Activated CD8-positive, alpha-beta T cell treated with anti-CD3 and anti-CD28 coated beads, Interleukin-2, amount 10 ng/mL, durations not matched to agents 7 days and 5 days (primary cell): ENCODE results near the gene RTCB. TPM values are rescaled to one million over a fixed set of nuclear protein-coding genes. Genes with fewer than 3 reads are reported as not detected.

Experiments
- ATAC-seq: fragments of 150-1000 bp; cut with Tn5 transposase; one replicate; pipeline ENCODE4 v1.10.0; 2021; ENCODE audit warnings: moderate library complexity
- CTCF ChIA-PET: fragments of 350-600 bp; sonication (Branson Sonifier 250); formaldehyde crosslinking; loops from one replicate; lab custom pipeline; 2021; ENCODE audit warnings: antibody characterized with exemption; lab: Charles Lee
- POLR2A ChIA-PET: fragments of 350-600 bp; sonication (Branson Sonifier 250); formaldehyde crosslinking; loops from one replicate; lab custom pipeline; 2021; ENCODE audit warnings: antibody characterized with exemption; lab: Charles Lee
- DNase-seq: peaks from one replicate; pipeline ENCODE4 v3.0.0-alpha.2; 2020
- H3K27ac Mint-ChIP-seq: one replicate; pipeline ENCODE4 v1.8.0; 2021; ENCODE audit warnings: mild to moderate bottlenecking, mixed read lengths
- H3K27me3 Mint-ChIP-seq: one replicate; pipeline ENCODE4 v1.8.0; 2021; ENCODE audit warnings: low read depth, mixed read lengths
- H3K36me3 Mint-ChIP-seq: one replicate; pipeline ENCODE4 v1.8.0; 2021; ENCODE audit warnings: low read depth, mixed read lengths
- H3K4me1 Mint-ChIP-seq: one replicate; pipeline ENCODE4 v1.8.0; 2021; ENCODE audit warnings: low read depth, mixed read lengths
- H3K4me3 Mint-ChIP-seq: one replicate; pipeline ENCODE4 v1.8.0; 2021; ENCODE audit warnings: mild to moderate bottlenecking, mixed read lengths
- H3K9me3 Mint-ChIP-seq: one replicate; pipeline ENCODE4 v1.8.0; 2022; ENCODE audit warnings: mixed read lengths; ENCODE audit not compliant: insufficient read depth
- total RNA-seq, 2 experiments: library from RNA; stranded (reverse); gene quantifications; one replicate each; pipeline ENCODE4 v1.2.3, GENCODE V29; 2021

Gene RTCB
- total RNA-seq, result 10 to 100 TPM; 59.0 to 60.2 TPM

- DNase-seq, result peak; percentile 93
- H3K27me3 Mint-ChIP-seq, result peaks cover 2% of the 10 kb centered on the region
- peaks cover 41% of the 10 kb centered on the region for H3K4me1 Mint-ChIP-seq
- peaks cover 26% of the 10 kb centered on the region for H3K36me3 Mint-ChIP-seq
- peak within 1 kb of the TSS; percentile 94 for H3K4me3 Mint-ChIP-seq
- no peaks in the 10 kb centered on the region for H3K9me3 Mint-ChIP-seq
- POLR2A ChIA-PET, result interaction anchor here (0.9 to 3.2 kb wide), 8 partner anchors 11 to 69 kb away, joined by 3 to 43 read pairs (median 4); partner anchors contain the start of gene FBXO7
- peak; percentile 89 for ATAC-seq
- CTCF ChIA-PET, result interaction anchor here (0.9 to 3.1 kb wide), 12 partner anchors 10 to 441 kb away, joined by 3 to 43 read pairs (median 4); partner anchors contain the start of gene FBXO7
- H3K27ac Mint-ChIP-seq, result peak within 1 kb of the TSS; percentile 93
Observed at GRCh38 chr22:32411829-32412592, at the start of gene RTCB. RTCB (minus strand) TSS chr22:32412247; CDS start chr22:32412156, 91 bp downstream.

DNA sequence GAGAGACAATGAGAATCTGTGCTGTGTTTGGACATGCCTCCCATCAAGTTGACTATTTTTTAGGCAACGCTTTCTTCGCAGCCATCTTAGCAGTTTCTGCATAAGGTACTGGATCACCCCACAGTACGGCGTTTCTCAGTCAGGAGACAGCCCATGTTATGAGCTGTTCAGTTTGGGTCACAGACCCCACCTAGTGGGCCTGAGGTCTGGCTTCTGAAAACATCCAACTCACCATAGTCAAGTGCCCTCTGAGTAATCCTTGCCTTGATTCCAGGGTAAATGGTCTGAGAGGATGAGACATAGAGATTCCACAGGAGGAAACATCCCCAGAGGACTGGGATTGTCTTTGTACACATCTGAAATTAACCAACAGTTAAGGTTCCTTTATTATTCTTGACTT lies 45.0 kb upstream of the RTCB start:
- DNase-seq, result no peak
- POLR2A ChIA-PET, result no interaction called here
- CTCF ChIA-PET, result interaction anchor here (1.6 kb wide), 1 partner anchor 16 kb away, joined by 5 read pairs; no protein-coding TSS in a partner anchor
- ATAC-seq, result no peak
- no peaks in the 10 kb centered on the region for H3K4me1 Mint-ChIP-seq
- peaks cover 41% of the 10 kb centered on the region for H3K27me3 Mint-ChIP-seq
- no peaks in the 10 kb centered on the region for H3K9me3 Mint-ChIP-seq
- no peak overlapping the region for H3K4me3 Mint-ChIP-seq
- H3K27ac Mint-ChIP-seq, result no peak overlapping the region
- H3K36me3 Mint-ChIP-seq, result no peaks in the 10 kb centered on the region

- ATAC-seq (no peak), DNase-seq (no peak)
- no peak overlapping the region for H3K4me3 Mint-ChIP-seq
- no peak overlapping the region for H3K27ac Mint-ChIP-seq
- H3K4me1 Mint-ChIP-seq, result no peaks in the 10 kb centered on the region
- ChIA-PET POLR2A (no interaction called here), CTCF (no interaction called here)
- H3K36me3 Mint-ChIP-seq, result no peaks in the 10 kb centered on the region
- peaks cover 17% of the 10 kb centered on the region for H3K27me3 Mint-ChIP-seq
- no peaks in the 10 kb centered on the region for H3K9me3 Mint-ChIP-seq
Observed at GRCh38 chr22:32448980-32449379, 36.9 kb upstream of the RTCB start.

DNA sequence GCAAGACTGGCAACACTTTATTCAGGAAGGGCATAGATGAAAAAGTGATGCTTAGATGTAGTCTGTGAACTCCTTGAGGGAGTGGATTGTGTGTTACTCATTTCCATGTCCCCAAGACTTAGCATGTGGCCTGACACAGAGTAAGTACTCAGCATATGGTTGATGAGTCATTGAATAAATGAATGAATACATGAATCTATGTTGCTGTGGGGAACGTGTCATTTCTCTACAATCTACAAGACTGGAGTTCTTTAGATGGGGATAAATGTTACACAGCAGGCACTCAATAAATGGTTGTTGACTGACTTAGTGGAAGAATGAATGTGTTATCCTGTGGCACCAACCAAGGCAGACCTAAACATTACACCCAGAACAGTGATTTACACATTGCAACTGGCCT lies 34.3 kb upstream of the RTCB start:
- no peak for DNase-seq
- Mint-ChIP-seq H3K9me3 (no peaks in the 10 kb centered on the region), H3K27ac (no peak overlapping the region), H3K27me3 (peaks cover 6% of the 10 kb centered on the region), H3K36me3 (no peaks in the 10 kb centered on the region), H3K4me3 (no peak overlapping the region), H3K4me1 (no peaks in the 10 kb centered on the region)
- ChIA-PET CTCF (no interaction called here), POLR2A (no interaction called here)
- no peak for ATAC-seq

DNA sequence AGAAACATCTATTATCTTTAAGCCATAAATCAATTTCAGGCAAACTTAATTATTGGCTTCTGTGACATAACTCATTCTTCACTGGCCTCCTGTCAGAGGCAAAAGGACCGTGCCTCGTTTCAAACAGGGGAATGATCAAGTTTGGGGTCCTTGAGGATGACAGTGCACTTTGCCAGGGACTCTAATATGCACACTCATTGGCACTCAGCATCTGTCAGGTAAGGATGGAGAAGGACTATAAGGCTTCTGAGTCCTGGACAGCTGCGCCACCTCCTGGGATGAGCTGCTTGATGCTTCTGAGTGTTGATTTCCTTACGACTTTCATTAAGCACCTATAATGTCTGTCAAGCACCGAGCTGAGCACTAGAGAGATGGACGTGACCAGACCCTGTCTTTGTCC lies 32.0 kb upstream of the RTCB start:
- Mint-ChIP-seq H3K27me3 (peaks cover 4% of the 10 kb centered on the region), H3K36me3 (no peaks in the 10 kb centered on the region), H3K4me3 (no peak overlapping the region), H3K4me1 (no peaks in the 10 kb centered on the region), H3K9me3 (no peaks in the 10 kb centered on the region), H3K27ac (no peak overlapping the region)
- no peak for ATAC-seq
- DNase-seq, result no peak
- POLR2A ChIA-PET, result no interaction called here
- CTCF ChIA-PET, result interaction anchor here (1.5 kb wide), 1 partner anchor 10 kb away, joined by 3 read pairs; no protein-coding TSS in a partner anchor

- ATAC-seq (no peak), DNase-seq (no peak)
- H3K36me3 Mint-ChIP-seq, result no peaks in the 10 kb centered on the region
- H3K27me3 Mint-ChIP-seq, result peaks cover 8% of the 10 kb centered on the region
- CTCF ChIA-PET, result interaction anchor here (1.2 kb wide), 1 partner anchor 218 kb away, joined by 3 read pairs; no protein-coding TSS in a partner anchor
- POLR2A ChIA-PET, result no interaction called here
- H3K9me3 Mint-ChIP-seq, result no peaks in the 10 kb centered on the region
- no peak overlapping the region for H3K27ac Mint-ChIP-seq
- H3K4me1 Mint-ChIP-seq, result no peaks in the 10 kb centered on the region
- no peak overlapping the region for H3K4me3 Mint-ChIP-seq
Observed at GRCh38 chr22:32430352-32430751, 18.3 kb upstream of the RTCB start.

DNA sequence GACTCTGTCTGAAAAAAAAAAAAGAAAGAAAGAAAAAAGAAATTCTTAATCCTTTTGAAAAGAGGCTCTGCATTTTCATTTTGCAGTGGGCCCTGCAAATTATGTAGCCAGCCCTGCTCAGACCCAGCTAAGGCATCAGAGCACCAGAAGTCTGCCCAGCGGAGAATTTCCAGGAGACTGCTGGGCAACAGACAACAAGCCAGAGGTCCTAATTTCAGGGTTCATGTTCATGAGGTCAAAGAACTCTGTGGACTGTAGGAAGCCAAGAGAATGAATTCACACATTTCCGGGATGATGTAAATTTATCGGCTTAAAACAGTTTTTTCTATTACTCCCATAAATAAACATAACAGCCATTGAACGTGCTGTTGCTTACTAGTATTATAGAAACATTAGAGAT lies 14.8 kb upstream of the RTCB start:
- ChIA-PET CTCF (no interaction called here), POLR2A (no interaction called here)
- ATAC-seq (no peak), DNase-seq (no peak)
- no peaks in the 10 kb centered on the region for H3K36me3 Mint-ChIP-seq
- H3K4me3 Mint-ChIP-seq, result no peak overlapping the region
- H3K9me3 Mint-ChIP-seq, result no peaks in the 10 kb centered on the region
- no peaks in the 10 kb centered on the region for H3K4me1 Mint-ChIP-seq
- H3K27ac Mint-ChIP-seq, result no peak overlapping the region
- H3K27me3 Mint-ChIP-seq, result peaks cover 26% of the 10 kb centered on the region

DNA sequence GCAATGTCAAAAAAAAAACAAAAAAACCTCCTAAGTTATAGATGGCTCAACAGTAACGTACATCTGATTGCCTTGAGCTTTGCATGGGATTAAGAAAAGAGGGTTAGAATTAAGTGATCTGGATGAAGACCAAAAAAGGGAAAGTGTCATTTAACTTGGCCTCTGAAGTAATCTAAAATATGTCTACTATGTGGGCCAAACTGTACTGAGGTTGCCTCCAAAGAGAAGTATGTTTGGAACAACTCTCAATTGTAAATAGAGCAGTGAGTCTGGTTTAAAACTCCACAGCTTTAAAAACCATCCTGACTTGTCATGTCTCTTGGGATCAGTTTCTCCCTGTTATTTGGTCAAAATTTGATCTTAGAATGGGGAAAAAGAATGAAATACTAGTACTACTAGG lies 11.6 kb upstream of the RTCB start:
- no peak overlapping the region for H3K4me3 Mint-ChIP-seq

GRCh38 chr22:32422062-32422461 lies 10.0 kb upstream of the RTCB start:
- H3K27ac Mint-ChIP-seq, result no peak overlapping the region
- ChIA-PET CTCF (interaction anchor here (1.7 kb wide), 1 partner anchor 10 kb away, joined by 6 read pairs; the partner anchor contains the start of gene RTCB), POLR2A (no interaction called here)
- no peaks in the 10 kb centered on the region for H3K36me3 Mint-ChIP-seq
- no peaks in the 10 kb centered on the region for H3K9me3 Mint-ChIP-seq
- no peak for DNase-seq
- H3K27me3 Mint-ChIP-seq, result peaks cover 33% of the 10 kb centered on the region
- ATAC-seq, result no peak
- H3K4me1 Mint-ChIP-seq, result no peaks in the 10 kb centered on the region
- H3K4me3 Mint-ChIP-seq, result no peak overlapping the region

More for the DNA sequence above, 11.6 kb upstream of the RTCB start:
- Mint-ChIP-seq H3K27ac (no peak overlapping the region), H3K9me3 (no peaks in the 10 kb centered on the region), H3K4me1 (no peaks in the 10 kb centered on the region), H3K36me3 (no peaks in the 10 kb centered on the region), H3K27me3 (peaks cover 35% of the 10 kb centered on the region)
- DNase-seq, result no peak
- no peak for ATAC-seq
- ChIA-PET CTCF (no interaction called here), POLR2A (interaction anchor here (1.2 kb wide), 1 partner anchor 12 kb away, joined by 3 read pairs; the partner anchor contains the start of gene RTCB)

DNA sequence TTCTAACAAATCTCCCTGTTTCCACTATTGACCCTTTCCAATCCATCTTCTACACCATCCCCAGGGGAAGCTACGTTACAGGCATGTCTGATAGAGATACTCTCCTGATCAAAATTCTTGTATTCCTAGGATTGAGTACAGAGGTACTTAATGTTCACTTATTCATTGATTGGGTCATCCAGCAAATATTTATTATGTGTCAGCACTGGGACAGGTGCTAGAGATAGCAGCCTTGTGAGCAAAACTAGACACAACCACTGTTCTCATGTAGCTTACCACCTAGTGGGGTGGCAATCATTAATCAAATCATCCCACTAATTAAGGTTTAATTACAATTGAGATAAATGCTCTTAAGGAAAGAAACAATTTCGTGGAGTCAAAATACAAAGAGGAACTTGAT lies 9.4 kb upstream of the RTCB start:
- H3K9me3 Mint-ChIP-seq, result no peaks in the 10 kb centered on the region
- no peaks in the 10 kb centered on the region for H3K36me3 Mint-ChIP-seq
- H3K4me3 Mint-ChIP-seq, result no peak overlapping the region
- H3K27ac Mint-ChIP-seq, result no peak overlapping the region
- H3K27me3 Mint-ChIP-seq, result peaks cover 33% of the 10 kb centered on the region
- H3K4me1 Mint-ChIP-seq, result no peaks in the 10 kb centered on the region
- DNase-seq, result no peak
- ChIA-PET POLR2A (no interaction called here), CTCF (interaction anchor here (1.7 kb wide), 1 partner anchor 9 kb away, joined by 6 read pairs; the partner anchor contains the start of gene RTCB)
- ATAC-seq, result no peak

GRCh38 chr22:32417906-32418305 lies 5.9 kb upstream of the RTCB start:
- no peaks in the 10 kb centered on the region for H3K36me3 Mint-ChIP-seq
- H3K27ac Mint-ChIP-seq, result no peak overlapping the region
- POLR2A ChIA-PET, result no interaction called here
- H3K27me3 Mint-ChIP-seq, result peaks cover 22% of the 10 kb centered on the region
- no peak overlapping the region for H3K4me3 Mint-ChIP-seq
- H3K9me3 Mint-ChIP-seq, result no peaks in the 10 kb centered on the region
- DNase-seq (no peak), ATAC-seq (no peak)
- H3K4me1 Mint-ChIP-seq, result peaks cover 3% of the 10 kb centered on the region
- CTCF ChIA-PET, result no interaction called here

DNA sequence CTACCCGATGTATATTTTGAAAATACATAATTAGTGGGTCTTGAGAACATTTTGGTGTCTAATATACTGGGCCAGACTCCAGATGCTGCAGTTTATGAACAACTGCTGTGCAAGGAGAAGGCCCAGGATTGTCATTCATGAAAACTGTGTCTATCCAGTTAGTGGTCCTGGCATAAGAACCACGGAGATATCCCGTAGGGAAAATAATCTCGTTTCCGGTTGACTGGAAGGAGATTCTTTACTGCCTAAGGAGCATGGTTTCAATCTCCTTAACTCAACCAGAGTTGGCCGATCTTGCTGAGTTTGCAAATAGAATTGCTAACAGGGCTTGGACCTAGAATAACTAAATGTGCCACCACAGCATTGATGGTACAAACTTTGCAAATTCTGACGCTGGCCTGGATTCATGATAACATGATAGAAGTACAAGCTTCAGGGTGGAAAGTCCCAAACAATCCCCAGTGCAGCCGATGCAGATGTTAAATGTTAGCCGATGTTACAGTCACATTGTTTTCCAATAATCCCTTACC lies 4.6 kb upstream of the RTCB start:
- H3K9me3 Mint-ChIP-seq, result no peaks in the 10 kb centered on the region
- peaks cover 13% of the 10 kb centered on the region for H3K4me1 Mint-ChIP-seq
- no peaks in the 10 kb centered on the region for H3K36me3 Mint-ChIP-seq
- ChIA-PET CTCF (no interaction called here), POLR2A (no interaction called here)
- H3K27ac Mint-ChIP-seq, result no peak overlapping the region
- DNase-seq, result no peak
- ATAC-seq, result no peak
- peaks cover 11% of the 10 kb centered on the region for H3K27me3 Mint-ChIP-seq
- H3K4me3 Mint-ChIP-seq, result no peak overlapping the region
